Esophagus squamous epithelium (tissue), 4 donors: Measurements from ENCODE around the gene EDEM1.

Source experiments
- CTCF ChIP-seq, 6 experiments: fragments of 450-650 bp in 4 of 6; fragments of 200-600 bp in 2 of 6; sonication (generic) in 2 of 6; IDR thresholded peaks; one replicate each; pipeline ENCODE4 v1.5.1; 2016 to 2019; ENCODE audit warnings: antibody characterized with exemption in 6 of 6, mild to moderate bottlenecking in 4 of 6, moderate library complexity in 4 of 6
- POLR2A ChIP-seq, 4 donors: fragments of 450-650 bp; IDR thresholded peaks; one replicate each; pipeline ENCODE4 v1.6.1; 2017; ENCODE audit warnings: antibody characterized with exemption in 4 of 4, mild to moderate bottlenecking in 4 of 4, moderate library complexity in 3 of 4

- TF ChIP-seq POLR2A (IDR thresholded peaks at IDR 0.05), result no peak
- TF ChIP-seq CTCF (IDR thresholded peaks at IDR 0.05), result no peak
These were observed 77.6 kb downstream of the EDEM1 start for GRCh38 chr3:5264896-5265770.
